Heart left ventricle (tissue), 16 donors: ENCODE data around the gene EYS. TPM values are rescaled to one million over a fixed set of nuclear protein-coding genes. Genes with fewer than 3 reads are reported as not detected.

Experiments used
- ATAC-seq, 4 donors: fragments of 200-7000 bp; cut with Tn5 transposase; one replicate each; pipeline ENCODE4 v1.9.1; 2020 to 2022; ENCODE audit warnings: moderate library complexity in 4 of 4, mild to moderate bottlenecking in 3 of 4, moderate number of reproducible peaks in 1 of 4
- DNase-seq, 5 donors: peaks; one replicate each; pipeline ENCODE4 v3.0.0-alpha.2; 2020
- H3K27ac ChIP-seq, 12 donors: fragments of 200-600 bp; sonication (generic) in 4 of 12; one replicate each; pipeline versions ENCODE4 v1.5.0 to v1.8.0; 2016 to 2022; ENCODE audit warnings: mild to moderate bottlenecking in 2 of 12
- H3K27me3 ChIP-seq, 9 donors: fragments of 200-600 bp; sonication (generic) in 2 of 9; one replicate each; pipeline versions ENCODE4 v1.5.1 to v1.8.0; 2016 to 2022; ENCODE audit warnings: mild to moderate bottlenecking in 3 of 9
- H3K36me3 ChIP-seq, 9 donors: fragments of 200-600 bp; sonication (generic) in 2 of 9; one replicate each; pipeline versions ENCODE4 v1.5.0 to v1.8.0; 2018 to 2022; ENCODE audit warnings: mild to moderate bottlenecking in 2 of 9
- H3K4me1 ChIP-seq, 12 donors: fragments of 200-600 bp; sonication (generic) in 4 of 12; one replicate each; pipeline versions ENCODE4 v1.5.0 to v1.8.0; 2016 to 2022; ENCODE audit warnings: mild to moderate bottlenecking in 3 of 12
- H3K4me3 ChIP-seq, 12 donors: fragments of 200-600 bp; sonication (generic) in 4 of 12; one replicate each; pipeline versions ENCODE4 v1.5.0 to v1.8.0; 2017 to 2022; ENCODE audit warnings: mild to moderate bottlenecking in 9 of 12, moderate library complexity in 4 of 12
- H3K9me3 ChIP-seq, 12 donors: fragments of 200-600 bp; sonication (generic) in 4 of 12; one replicate each; pipeline versions ENCODE4 v1.5.0 to v1.8.0; 2016 to 2022; ENCODE audit warnings: mild to moderate bottlenecking in 1 of 12
- POLR2A ChIP-seq, 2 donors: fragments of 450-650 bp; IDR thresholded peaks; one replicate each; pipeline ENCODE4 v1.6.1; 2017; ENCODE audit warnings: antibody characterized with exemption in 2 of 2, mild to moderate bottlenecking in 2 of 2, moderate library complexity in 2 of 2
- WGBS, 4 donors: extraction: QIAGEN DNeasy Blood & Tissue Kit in 2 of 4; methylation state at CpG; one replicate each; pipeline versions ENCODE4 v1.1.5 to v1.1.7; 2013 to 2018; 5-methylcytosine and 5-hydroxymethylcytosine counted together
- intact Hi-C, 10 donors: fragments of 100-400 bp; cut with DNase I; formaldehyde crosslinking; loops; one replicate each; pipeline versions ENCODE4 v1.11.1 to v1.14.2; 2022
- polyA plus RNA-seq, 2 donors: library from polyadenylated mRNA; stranded (reverse); fragments of 200-250 nt; gene quantifications; one replicate each; pipeline ENCODE4 v1.2.3, GENCODE V29; 2013
- total RNA-seq, 9 donors: library from RNA; depleted of rRNA in 2 of 9; stranded (reverse); fragments of >200 nt in 2 of 9; fragmentation: NEBNext Ultra II Directional in 3 of 9; extraction: Animal tissue kit (Norgen Biotek cat#: 25700) in 3 of 9; gene quantifications; one replicate each; pipeline versions ENCODE4 v1.1.0 to v1.2.4, GENCODE V29; 2016 to 2023
- TF ChIP-seq, protein P1 (sequence below), 12 donors: fragments of 200-600 bp; sonication (generic) in 4 of 12; IDR thresholded peaks; one replicate each; pipeline versions ENCODE4 v1.5.0 to v1.8.0; 2018 to 2022; ENCODE audit warnings: antibody characterized with exemption in 12 of 12, mild to moderate bottlenecking in 5 of 12
- donor health status: ischemic (EF 13 %, LVEDD 7.1; RV severe dilation, severe dysfunction).
- donor health status: healthy with polysubstance abuse.
- donor health status: DM: no; HTN: yes; CAD: no.
- donor health status: DM: no; HTN: no; CAD: no.
- donor health status: ischemic (EF 25% LVEDD 6.9; RV normal size, moderate dysfunction).
- donor health status: ischemic (EF 25% LVEDD 5.7; RV mildly dilated, moderate dysfunction).
- donor health status: healthy.
- donor health status: DM: yes; HTN: yes; CAD: no.
- donor health status: ischemic (EF 35%, LVEDD 5.7; RV mildly dilated, moderate dysfunction).
- donor health status: nonischemic (EF 11% LVEDD 7.7; RV severe dilation, severe dysfunction).
- donor health status: DM: yes; HTN: yes; CAD: no.
- donor health status: PGD.
- donor health status: ischemic (EF 29% LVEDD 5.4; RV normal size, mild dysfunction).
- donor health status: nonischemic (EF 23%, LVEDD 6.1; RV moderate dilation, normal function).

The EYS gene
- total and polyA plus RNA-seq, 11 donors, result 0.07 to 0.27 (median 0.08) TPM; not detected in 8

DNA sequence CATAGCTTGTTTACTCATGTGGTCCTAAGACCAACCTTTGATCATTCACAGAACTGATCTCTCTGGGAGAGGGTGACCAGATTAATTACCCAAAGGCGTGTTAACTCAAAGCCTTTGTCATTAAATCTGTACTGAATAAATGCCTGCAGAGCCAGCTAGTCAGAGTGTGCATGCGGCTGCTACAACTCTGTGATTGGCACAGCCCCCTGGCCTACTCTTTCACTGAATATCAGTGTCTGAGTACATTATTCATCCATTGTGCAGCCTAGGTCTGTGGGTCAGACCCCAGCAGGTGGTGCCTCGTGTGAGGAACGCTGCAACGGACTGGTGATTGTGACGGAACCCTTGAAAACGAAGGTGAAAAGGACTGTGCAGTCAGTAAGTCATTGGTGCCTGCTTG, 1407.8 kb downstream of the EYS start:
- ATAC-seq, result no peak
- H3K4me1 ChIP-seq, result no peaks in the 10 kb centered on the region
- intact Hi-C loops, result no loop called here
- DNase-seq, result no peak
- H3K9me3 ChIP-seq, result peaks cover 0 to 41% (median 6%) of the 10 kb centered on the region in 12 donors
- H3K27me3 ChIP-seq, result no peaks in the 10 kb centered on the region
- H3K27ac ChIP-seq, result no peak overlapping the region
- no peak overlapping the region for H3K4me3 ChIP-seq
- no peaks in the 10 kb centered on the region for H3K36me3 ChIP-seq
- TF ChIP-seq, protein P1, sequence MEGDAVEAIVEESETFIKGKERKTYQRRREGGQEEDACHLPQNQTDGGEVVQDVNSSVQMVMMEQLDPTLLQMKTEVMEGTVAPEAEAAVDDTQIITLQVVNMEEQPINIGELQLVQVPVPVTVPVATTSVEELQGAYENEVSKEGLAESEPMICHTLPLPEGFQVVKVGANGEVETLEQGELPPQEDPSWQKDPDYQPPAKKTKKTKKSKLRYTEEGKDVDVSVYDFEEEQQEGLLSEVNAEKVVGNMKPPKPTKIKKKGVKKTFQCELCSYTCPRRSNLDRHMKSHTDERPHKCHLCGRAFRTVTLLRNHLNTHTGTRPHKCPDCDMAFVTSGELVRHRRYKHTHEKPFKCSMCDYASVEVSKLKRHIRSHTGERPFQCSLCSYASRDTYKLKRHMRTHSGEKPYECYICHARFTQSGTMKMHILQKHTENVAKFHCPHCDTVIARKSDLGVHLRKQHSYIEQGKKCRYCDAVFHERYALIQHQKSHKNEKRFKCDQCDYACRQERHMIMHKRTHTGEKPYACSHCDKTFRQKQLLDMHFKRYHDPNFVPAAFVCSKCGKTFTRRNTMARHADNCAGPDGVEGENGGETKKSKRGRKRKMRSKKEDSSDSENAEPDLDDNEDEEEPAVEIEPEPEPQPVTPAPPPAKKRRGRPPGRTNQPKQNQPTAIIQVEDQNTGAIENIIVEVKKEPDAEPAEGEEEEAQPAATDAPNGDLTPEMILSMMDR (IDR thresholded peaks at IDR 0.05), result no peak
- TF ChIP-seq POLR2A (IDR thresholded peaks at IDR 0.05), result no peak
- 87 to 97% (median 92%) methylated on average over 7 of the region's 7 CpGs for WGBS, 4 donors

DNA sequence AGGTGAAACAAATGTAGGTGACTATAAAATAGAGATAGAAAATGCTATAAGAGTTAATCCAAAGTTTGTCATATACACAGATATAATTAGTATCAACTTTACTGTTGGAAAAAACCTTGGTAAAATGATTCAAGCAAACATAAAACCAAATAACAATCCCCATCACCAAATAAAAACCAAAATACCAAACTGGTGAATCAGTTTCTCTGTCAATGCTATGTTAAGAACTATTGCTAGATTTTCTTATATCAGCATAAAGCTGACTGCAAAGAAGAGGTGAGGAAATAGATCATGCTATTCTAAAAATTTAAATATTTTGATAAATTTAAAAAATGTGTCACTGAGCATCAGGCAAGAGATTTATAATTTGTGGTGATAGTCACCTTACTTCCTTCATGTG, 1413.0 kb downstream of the EYS start:
- no peaks in the 10 kb centered on the region for H3K36me3 ChIP-seq
- H3K4me3 ChIP-seq, result no peak overlapping the region
- no peak for ATAC-seq
- intact Hi-C loops, result no loop called here
- no peaks in the 10 kb centered on the region for H3K27me3 ChIP-seq
- no peak for DNase-seq
- no peaks in the 10 kb centered on the region for H3K4me1 ChIP-seq
- TF ChIP-seq, protein P1 (IDR thresholded peaks at IDR 0.05), result no peak
- TF ChIP-seq POLR2A (IDR thresholded peaks at IDR 0.05), result no peak
- peaks cover 0 to 38% (median 4%) of the 10 kb centered on the region in 12 donors for H3K9me3 ChIP-seq
- no peak overlapping the region for H3K27ac ChIP-seq

DNA sequence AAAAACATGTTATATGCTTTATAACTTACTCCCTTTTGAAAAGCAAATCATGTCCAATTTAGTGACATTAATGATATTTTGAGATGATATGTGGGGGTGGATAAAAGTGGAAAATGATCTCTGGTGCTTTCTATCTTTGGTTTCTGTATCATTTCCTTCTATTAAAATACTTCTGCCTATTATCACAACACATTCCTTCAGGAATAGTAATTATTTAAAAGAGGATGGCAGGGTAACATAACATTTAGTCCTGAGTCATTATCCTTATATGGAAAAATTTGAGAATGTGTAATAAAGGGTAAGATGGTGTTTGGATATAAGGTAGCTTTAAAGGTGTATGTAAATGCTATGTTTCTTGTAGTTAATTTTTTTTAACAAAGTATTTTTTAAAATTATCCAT, 1413.7 kb downstream of the EYS start:
- Histone ChIP-seq H3K27me3 (no peaks in the 10 kb centered on the region), H3K27ac (no peak overlapping the region), H3K4me1 (no peaks in the 10 kb centered on the region), H3K36me3 (no peaks in the 10 kb centered on the region), H3K4me3 (no peak overlapping the region), H3K9me3 (peaks cover 0 to 31% (median 4%) of the 10 kb centered on the region in 12 donors)
- ATAC-seq, result no peak
- DNase-seq, result no peak
- intact Hi-C loops, result no loop called here
- TF ChIP-seq POLR2A (IDR thresholded peaks at IDR 0.05), result no peak
- TF ChIP-seq, protein P1 (IDR thresholded peaks at IDR 0.05), result no peak

DNA sequence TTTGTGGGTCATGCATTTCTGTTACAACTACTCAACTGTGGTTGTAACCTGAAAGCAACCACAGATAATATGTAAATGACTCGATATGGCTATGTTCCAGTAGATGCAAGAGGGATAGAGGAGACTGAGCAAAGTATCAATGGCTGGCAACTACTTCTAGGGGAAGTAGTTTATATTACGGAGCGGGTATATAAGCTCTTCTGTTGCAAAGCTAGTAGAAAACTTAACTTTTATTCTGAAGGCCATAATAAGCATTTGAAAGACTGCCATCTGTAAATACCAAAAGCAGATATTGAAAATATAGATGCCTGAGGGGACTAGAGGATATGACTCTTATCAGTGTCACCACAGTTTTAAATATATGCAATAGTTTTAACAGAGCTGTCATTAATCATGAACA, 1416.2 kb downstream of the EYS start:
- Histone ChIP-seq H3K27ac (no peak overlapping the region), H3K27me3 (no peaks in the 10 kb centered on the region), H3K36me3 (no peaks in the 10 kb centered on the region), H3K4me3 (no peak overlapping the region), H3K4me1 (no peaks in the 10 kb centered on the region), H3K9me3 (peaks cover 0 to 12% (median 0%) of the 10 kb centered on the region in 12 donors)
- DNase-seq (no peak), ATAC-seq (no peak)
- TF ChIP-seq, protein P1 (IDR thresholded peaks at IDR 0.05), result no peak
- no peak for TF ChIP-seq POLR2A (IDR thresholded peaks at IDR 0.05)
- 55 to 81% (median 60%) methylated on average over 3 of the region's 3 CpGs for WGBS, 4 donors
- intact Hi-C loops, result no loop called here
